Brain microvascular endothelial cell (primary cell): ENCODE data around the gene RBM4B.

Experiments used
- DNase-seq: peaks from one replicate; pipeline ENCODE4 v3.0.0-alpha.2; 2020
- H3K27ac ChIP-seq: fragments of 250-450 bp; sonication (Bioruptor Pico); 2 replicates; pipeline ENCODE4 v1.5.1; 2020; ENCODE audit warnings: mild to moderate bottlenecking, moderate library complexity
- H3K27me3 ChIP-seq: fragments of 250-450 bp; sonication (Bioruptor Pico); replicated peaks from 2 replicates; pipeline ENCODE4 v1.5.1; 2020; ENCODE audit warnings: mild to moderate bottlenecking
- H3K36me3 ChIP-seq: fragments of 250-450 bp; sonication (Bioruptor Pico); replicated peaks from 2 replicates; pipeline ENCODE4 v1.5.1; 2020; ENCODE audit warnings: mild to moderate bottlenecking
- H3K4me3 ChIP-seq: 2 replicates; pipeline ENCODE4 v1.5.1; 2011; ENCODE audit warnings: low read depth, mild to moderate bottlenecking, control low read depth, low read length, moderate library complexity
- in situ Hi-C: cut with HindIII; loops from 2 replicates; pipeline ENCODE4 v1.10.0; 2017; ENCODE audit warnings: low sequenced_read_pairs, low pct_ligation_motif_present
- TF ChIP-seq, protein P1 (sequence below): IDR thresholded peaks from 2 replicates; pipeline ENCODE4 v1.5.1; 2011; ENCODE audit warnings: low read depth, mild to moderate bottlenecking, moderate library complexity, low read length, control low read depth, inconsistent platforms; ENCODE audit errors: missing control alignments

RBM4B gene

GRCh38 chr11:66697988-66698387 lies 20.3 kb upstream of the RBM4B start:
- H3K36me3 ChIP-seq, result no peaks in the 10 kb centered on the region
- TF ChIP-seq, protein P1, sequence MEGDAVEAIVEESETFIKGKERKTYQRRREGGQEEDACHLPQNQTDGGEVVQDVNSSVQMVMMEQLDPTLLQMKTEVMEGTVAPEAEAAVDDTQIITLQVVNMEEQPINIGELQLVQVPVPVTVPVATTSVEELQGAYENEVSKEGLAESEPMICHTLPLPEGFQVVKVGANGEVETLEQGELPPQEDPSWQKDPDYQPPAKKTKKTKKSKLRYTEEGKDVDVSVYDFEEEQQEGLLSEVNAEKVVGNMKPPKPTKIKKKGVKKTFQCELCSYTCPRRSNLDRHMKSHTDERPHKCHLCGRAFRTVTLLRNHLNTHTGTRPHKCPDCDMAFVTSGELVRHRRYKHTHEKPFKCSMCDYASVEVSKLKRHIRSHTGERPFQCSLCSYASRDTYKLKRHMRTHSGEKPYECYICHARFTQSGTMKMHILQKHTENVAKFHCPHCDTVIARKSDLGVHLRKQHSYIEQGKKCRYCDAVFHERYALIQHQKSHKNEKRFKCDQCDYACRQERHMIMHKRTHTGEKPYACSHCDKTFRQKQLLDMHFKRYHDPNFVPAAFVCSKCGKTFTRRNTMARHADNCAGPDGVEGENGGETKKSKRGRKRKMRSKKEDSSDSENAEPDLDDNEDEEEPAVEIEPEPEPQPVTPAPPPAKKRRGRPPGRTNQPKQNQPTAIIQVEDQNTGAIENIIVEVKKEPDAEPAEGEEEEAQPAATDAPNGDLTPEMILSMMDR, result no peak
- no peak overlapping the region for H3K4me3 ChIP-seq
- H3K27me3 ChIP-seq, result no peaks in the 10 kb centered on the region
- no peak overlapping the region for H3K27ac ChIP-seq
- DNase-seq, result no peak
- in situ Hi-C loops, result no loop called here

GRCh38 chr11:66696146-66696545 lies 18.5 kb upstream of the RBM4B start:
- Histone ChIP-seq H3K36me3 (no peaks in the 10 kb centered on the region), H3K27me3 (no peaks in the 10 kb centered on the region), H3K27ac (no peak overlapping the region), H3K4me3 (no peak overlapping the region)
- in situ Hi-C loops, result no loop called here
- DNase-seq, result no peak
- TF ChIP-seq, protein P1, result no peak

DNA sequence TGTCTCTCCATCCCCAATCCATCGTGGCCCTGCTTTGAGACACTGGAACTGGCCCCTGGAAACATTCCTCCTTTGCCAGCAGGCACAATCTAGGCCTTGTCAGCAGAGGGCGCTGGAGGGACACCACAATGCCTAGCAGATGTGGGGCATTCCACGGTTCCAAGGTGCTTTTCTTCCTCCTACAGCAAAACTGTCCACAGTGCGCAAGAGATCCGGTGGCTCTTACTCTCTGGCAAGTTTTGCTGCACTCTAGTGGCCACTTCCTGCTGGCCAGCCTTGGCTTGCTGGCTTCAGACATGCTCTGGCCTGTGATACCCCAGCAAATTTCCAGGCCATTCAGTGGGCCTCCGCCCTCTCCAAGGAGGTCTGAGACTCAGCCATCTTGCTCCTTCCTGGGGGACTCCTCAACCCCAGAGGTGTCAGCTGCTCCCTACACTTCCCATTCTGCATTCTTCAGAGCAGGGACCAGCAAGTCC lies 17.1 kb upstream of the RBM4B start:
- no peak overlapping the region for H3K4me3 ChIP-seq
- TF ChIP-seq, protein P1, result peak; percentile 97
- no peaks in the 10 kb centered on the region for H3K27me3 ChIP-seq
- in situ Hi-C loops, result no loop called here
- DNase-seq, result peak; percentile 97
- H3K36me3 ChIP-seq, result no peaks in the 10 kb centered on the region
- H3K27ac ChIP-seq, result no peak overlapping the region

DNA sequence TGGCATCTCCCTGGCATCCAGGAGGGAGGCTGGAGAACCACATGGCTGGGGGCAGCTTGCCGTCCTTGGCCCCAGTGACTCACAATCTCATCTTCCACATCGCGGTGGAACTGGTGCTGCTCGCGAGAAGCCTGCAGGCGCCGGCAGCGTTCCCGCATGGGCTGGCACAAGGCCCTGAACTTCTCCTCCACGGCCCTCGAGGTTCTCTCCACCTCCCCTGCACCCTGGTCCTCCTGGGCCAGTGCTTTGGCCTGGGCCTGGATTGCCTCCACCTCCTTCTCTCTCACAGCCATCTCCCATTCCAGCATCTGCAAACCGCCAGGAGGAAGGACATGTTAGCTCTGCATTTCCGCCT lies 16.3 kb upstream of the RBM4B start:
- H3K27me3 ChIP-seq, result no peaks in the 10 kb centered on the region
- no peaks in the 10 kb centered on the region for H3K36me3 ChIP-seq

GRCh38 chr11:66693356-66694055 lies 15.8 kb upstream of the RBM4B start:
- no peak for DNase-seq
- in situ Hi-C loops, result no loop called here
- H3K36me3 ChIP-seq, result no peaks in the 10 kb centered on the region
- H3K27me3 ChIP-seq, result no peaks in the 10 kb centered on the region
- H3K27ac ChIP-seq, result no peak overlapping the region
- TF ChIP-seq, protein P1, result no peak
- H3K4me3 ChIP-seq, result no peak overlapping the region

More for the DNA sequence above, 16.3 kb upstream of the RBM4B start:
- TF ChIP-seq, protein P1, result no peak
- no peak for DNase-seq
- H3K4me3 ChIP-seq, result no peak overlapping the region
- in situ Hi-C loops, result no loop called here
- H3K27ac ChIP-seq, result no peak overlapping the region

- TF ChIP-seq, protein P1, result no peak
- in situ Hi-C loops, result no loop called here
- Histone ChIP-seq H3K4me3 (no peak overlapping the region), H3K36me3 (no peaks in the 10 kb centered on the region), H3K27me3 (no peaks in the 10 kb centered on the region), H3K27ac (no peak overlapping the region)
- no peak for DNase-seq
Measured at GRCh38 chr11:66692871-66693331, 15.2 kb upstream of the RBM4B start.
